Natural killer cell (primary cell): ENCODE data around the gene ELMOD3. TPM values are rescaled to one million over a fixed set of nuclear protein-coding genes. Genes with fewer than 3 reads are reported as not detected.

Source experiments
- ATAC-seq, 3 donors: fragments of 150-1000 bp in 2 of 3; fragments of 200-7000 bp in 1 of 3; cut with Tn5 transposase; 1 replicate in 1 of 3; 2 replicates in 2 of 3; pipeline ENCODE4 v1.10.0; 2021; ENCODE audit warnings: mild to moderate bottlenecking in 2 of 3, moderate library complexity in 2 of 3
- DNase-seq, 2 donors: peaks; one replicate each; pipeline versions ENCODE4 v3.0.0 to v3.0.0-alpha.2; 2013 to 2021; ENCODE audit warnings: mixed read lengths in 1 of 2
- H3K27ac ChIP-seq: one replicate; pipeline ENCODE4 v1.5.1; 2013; ENCODE audit warnings: mild to moderate bottlenecking, low read length
- H3K27me3 ChIP-seq: one replicate; pipeline ENCODE4 v1.6.1; 2013; ENCODE audit warnings: low read length; ENCODE audit not compliant: control insufficient read depth, insufficient read depth
- H3K36me3 ChIP-seq: one replicate; pipeline ENCODE4 v1.6.1; 2013; ENCODE audit warnings: low read length; ENCODE audit not compliant: control insufficient read depth, insufficient read depth
- H3K4me1 ChIP-seq: one replicate; pipeline ENCODE4 v1.6.1; 2013; ENCODE audit warnings: low read length; ENCODE audit not compliant: control insufficient read depth, insufficient read depth
- H3K4me3 ChIP-seq: one replicate; pipeline ENCODE4 v1.5.1; 2013; ENCODE audit warnings: low read length
- H3K9me3 ChIP-seq: one replicate; pipeline ENCODE4 v1.6.1; 2013; ENCODE audit warnings: low read length; ENCODE audit not compliant: control insufficient read depth, insufficient read depth
- H3K27ac Mint-ChIP-seq, 2 donors: one replicate each; pipeline ENCODE4 v1.8.0; 2022; ENCODE audit warnings: mild to moderate bottlenecking in 2 of 2, mixed read lengths in 2 of 2, moderate library complexity in 1 of 2
- H3K27me3 Mint-ChIP-seq, 2 donors: one replicate each; pipeline ENCODE4 v1.8.0; 2022; ENCODE audit warnings: low read depth in 2 of 2, mixed read lengths in 2 of 2
- H3K36me3 Mint-ChIP-seq: one replicate; pipeline ENCODE4 v1.8.0; 2022; ENCODE audit warnings: mixed read lengths
- H3K4me1 Mint-ChIP-seq, 2 donors: one replicate each; pipeline ENCODE4 v1.8.0; 2022; ENCODE audit warnings: mixed read lengths in 2 of 2
- H3K4me3 Mint-ChIP-seq: one replicate; pipeline ENCODE4 v1.8.0; 2022; ENCODE audit warnings: mild to moderate bottlenecking, moderate library complexity, mixed read lengths
- H3K9me3 Mint-ChIP-seq, 2 donors: one replicate each; pipeline ENCODE4 v1.8.0; 2022; ENCODE audit warnings: mixed read lengths in 2 of 2
- CTCF ChIP-seq: fragments of 200-600 bp; IDR thresholded peaks from one replicate; pipeline ENCODE4 v1.8.0; 2022; ENCODE audit warnings: antibody characterized with exemption
- WGBS: methylation state at CpG from one replicate; pipeline ENCODE4 v1.1.7; 2013; ENCODE audit warnings: missing lambda C conversion rate; ENCODE audit not compliant: insufficient coverage; 5-methylcytosine and 5-hydroxymethylcytosine counted together
- intact Hi-C: fragments of 100-400 bp; cut with micrococcal nuclease; formaldehyde crosslinking; loops from one replicate; pipeline ENCODE4 v1.14.2; 2022
- total RNA-seq, 4 donors: library from RNA; stranded (reverse); fragments of 120-200 nt in 1 of 4; gene quantifications; one replicate each; pipeline versions ENCODE4 v1.2.3 to v1.2.4, GENCODE V29; 2013 to 2022

The ELMOD3 gene
- total RNA-seq, 3 donors from 2014 or later (not counting 1 experiment from before 2014, with no cell fraction given), result 22.4 to 33.9 (median 24.8) TPM

DNA sequence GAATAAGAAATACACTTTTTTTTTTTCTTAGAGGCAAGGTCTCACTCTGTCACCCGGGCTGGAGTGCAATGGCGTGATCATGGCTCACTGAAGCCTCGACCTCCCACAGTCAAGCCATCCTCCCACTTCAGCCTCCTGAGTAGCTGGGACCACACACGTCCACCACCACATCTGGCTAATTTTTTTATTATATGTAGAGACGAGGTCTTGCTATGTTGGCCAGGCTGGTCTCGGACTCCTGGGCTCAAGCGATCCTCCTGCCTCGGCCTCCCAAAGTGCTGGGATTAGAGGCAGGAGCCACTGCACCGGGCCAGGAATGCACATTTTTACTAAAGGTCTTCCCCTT lies 29.1 kb upstream of the ELMOD3 start:
- H3K27me3 ChIP-seq, result no peaks in the 10 kb centered on the region
- H3K4me3 ChIP-seq, result peak overlapping the region; percentile 67
- peak overlapping the region; percentile 99 to 100 for H3K27ac Mint-ChIP-seq
- peaks cover 12% of the 10 kb centered on the region for H3K36me3 Mint-ChIP-seq
- no peaks in the 10 kb centered on the region for H3K9me3 Mint-ChIP-seq
- H3K9me3 ChIP-seq, result no peaks in the 10 kb centered on the region
- H3K4me1 ChIP-seq, result peaks cover 49% of the 10 kb centered on the region
- ATAC-seq, result no peak
- H3K27me3 Mint-ChIP-seq, result no peaks in the 10 kb centered on the region
- TF ChIP-seq CTCF, result no peak
- H3K4me3 Mint-ChIP-seq, result peak overlapping the region; percentile 97
- DNase-seq, result no peak
- peaks cover 48% of the 10 kb centered on the region for H3K36me3 ChIP-seq
- H3K27ac ChIP-seq, result no peak overlapping the region
- peaks cover 83 to 88% of the 10 kb centered on the region in 2 donors for H3K4me1 Mint-ChIP-seq
- 41% methylated on average over 7 of the region's 9 CpGs for WGBS
- intact Hi-C loops, result no loop called here

DNA sequence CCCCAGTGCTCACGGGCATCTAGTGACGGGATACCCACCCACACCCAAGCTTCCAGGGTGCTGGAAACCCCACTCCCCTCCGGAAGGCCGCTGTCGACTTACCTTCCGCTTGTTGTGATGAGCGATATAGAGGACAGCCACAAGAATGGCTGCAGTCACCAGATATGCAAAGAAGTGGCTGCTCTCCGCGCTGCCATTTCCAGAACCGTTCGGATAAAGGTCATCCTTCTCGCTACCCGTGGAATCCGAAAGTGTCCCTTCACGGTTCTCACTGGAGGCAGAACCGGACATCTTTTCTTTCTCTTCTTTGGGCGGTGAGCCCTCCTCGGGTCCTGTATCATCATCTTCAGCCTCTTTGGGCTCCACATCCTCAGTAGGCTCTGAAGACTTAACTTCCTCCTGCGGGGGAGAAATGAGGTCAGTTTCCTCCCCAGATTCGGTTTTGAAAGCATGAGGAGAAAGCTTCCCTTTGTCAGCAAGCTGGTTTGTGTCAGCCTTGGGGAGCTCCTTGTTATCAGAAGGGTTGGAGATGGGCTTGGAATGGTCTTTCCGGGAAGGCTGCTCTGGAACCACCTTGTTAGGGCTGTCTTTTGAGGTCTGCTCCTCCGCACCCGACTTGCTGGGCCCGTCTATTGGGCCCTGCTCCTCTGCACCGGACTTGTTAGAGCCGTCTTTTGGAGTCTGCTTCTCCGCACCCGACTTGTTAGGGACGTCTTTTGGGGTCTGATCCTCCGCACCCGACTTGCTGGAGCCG lies 28.0 kb upstream of the ELMOD3 start:
- no peaks in the 10 kb centered on the region for H3K9me3 ChIP-seq
- WGBS, result 4% methylated on average over 32 of the region's 32 CpGs
- peak in 1 of 3 donors; percentile 2 for ATAC-seq
- Mint-ChIP-seq H3K36me3 (peaks cover 10% of the 10 kb centered on the region), H3K4me3 (peak overlapping the region; percentile 97), H3K9me3 (no peaks in the 10 kb centered on the region), H3K27ac (peak overlapping the region; percentile 99 to 100), H3K4me1 (peaks cover 72 to 76% of the 10 kb centered on the region in 2 donors), H3K27me3 (no peaks in the 10 kb centered on the region)
- intact Hi-C loops, result no loop called here
- TF ChIP-seq CTCF, result no peak
- H3K27ac ChIP-seq, result peak overlapping the region; percentile 98
- peaks cover 49% of the 10 kb centered on the region for H3K4me1 ChIP-seq
- DNase-seq, result peak; percentile 26 to 73
- peak overlapping the region; percentile 67 for H3K4me3 ChIP-seq
- H3K36me3 ChIP-seq, result peaks cover 37% of the 10 kb centered on the region
- H3K27me3 ChIP-seq, result no peaks in the 10 kb centered on the region

GRCh38 chr2:85327160-85327821 lies 27.3 kb upstream of the ELMOD3 start:
- intact Hi-C loops, result no loop called here
- H3K36me3 Mint-ChIP-seq, result peaks cover 7% of the 10 kb centered on the region

More at GRCh38 chr2:85327160-85327821, 27.3 kb upstream of the ELMOD3 start:
- Mint-ChIP-seq H3K4me1 (peaks cover 66 to 69% of the 10 kb centered on the region in 2 donors), H3K27me3 (no peaks in the 10 kb centered on the region), H3K9me3 (no peaks in the 10 kb centered on the region), H3K27ac (peak overlapping the region; percentile 99 to 100), H3K4me3 (peak overlapping the region; percentile 97)
- H3K27me3 ChIP-seq, result no peaks in the 10 kb centered on the region
- H3K27ac ChIP-seq, result peak overlapping the region; percentile 98
- 2% methylated on average over 41 of the region's 41 CpGs for WGBS
- H3K4me3 ChIP-seq, result peak overlapping the region; percentile 67
- H3K9me3 ChIP-seq, result no peaks in the 10 kb centered on the region
- no peak for TF ChIP-seq CTCF
- peak; percentile 26 to 41 (median 29) for ATAC-seq
- H3K36me3 ChIP-seq, result peaks cover 31% of the 10 kb centered on the region
- peaks cover 45% of the 10 kb centered on the region for H3K4me1 ChIP-seq
- peak; percentile 56 to 78 for DNase-seq
